ENCODE data around the gene THRB.

Gene THRB

DNA sequence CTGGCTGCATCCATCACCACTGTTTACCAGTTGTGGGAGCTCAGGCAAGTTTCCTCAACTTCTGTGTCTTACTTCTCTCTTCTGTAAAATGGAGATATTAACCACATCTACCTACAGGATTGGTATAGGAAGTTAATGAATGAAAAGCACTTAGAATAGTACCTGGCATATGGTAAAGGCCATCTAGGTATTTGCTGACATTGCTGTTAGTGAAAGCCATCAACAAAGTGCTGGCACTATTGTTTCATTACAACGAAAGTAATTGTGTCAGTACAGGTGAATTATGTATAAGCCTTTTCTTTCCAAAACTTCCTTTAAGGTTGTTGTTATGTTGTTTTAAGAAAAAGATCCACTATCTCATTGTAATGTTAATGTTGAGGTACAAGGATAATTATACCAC lies 352.5 kb downstream of the THRB start:
- H3K4me1 ChIP-seq (ENCODE audit: control insufficient read depth, insufficient read depth, low read length): no peaks in the 10 kb centered on the region; the same call in 1 of the 2 replicates

DNA sequence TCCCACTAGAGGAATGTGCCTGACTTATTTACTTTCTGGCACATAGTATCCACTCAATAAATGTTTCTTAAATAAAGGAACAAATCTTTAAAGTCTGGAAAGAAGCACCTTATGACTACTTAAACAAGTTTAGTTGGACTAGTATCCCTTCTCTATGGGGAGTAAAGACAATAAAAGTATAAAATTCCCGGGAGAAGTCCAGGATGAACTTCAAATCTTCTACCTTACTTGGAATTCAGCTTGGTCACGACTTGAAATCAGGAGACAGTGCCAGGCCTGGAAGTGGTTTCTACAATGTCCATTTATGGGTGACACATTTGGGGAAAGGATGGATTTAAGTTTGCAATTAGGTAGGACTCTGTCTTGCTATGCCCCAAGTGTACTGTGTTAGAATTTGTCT lies 353.1 kb downstream of the THRB start:
- CTCF ChIA-PET: interaction anchor here (0.5 kb wide), 1 partner anchor 96 kb away, joined by 3 read pairs; no protein-coding TSS in a partner anchor

More for the DNA sequence above, 352.5 kb downstream of the THRB start:
- Histone ChIP-seq H3K4me3 (ENCODE audit: low read depth, low read length) (no peak overlapping the region), H3K9me3 (ENCODE audit: control insufficient read depth, insufficient read depth, low read depth, low read length) (no peaks in the 10 kb centered on the region), H3K36me3 (ENCODE audit: control insufficient read depth in 2 of 2, insufficient read depth in 1 of 2, low read length in 2 of 2) (no peaks in the 10 kb centered on the region), H3K27ac (ENCODE audit: extremely low read depth, low read depth, low read length) (no peak overlapping the region)
- TF ChIP-seq ZNF585B (tag by site-specific recombination; IDR thresholded peaks at IDR 0.05) (no peak), ZNF2 (tag by site-specific recombination; IDR thresholded peaks at IDR 0.05) (no peak), HOXA7 (CRISPR knock-in tag; IDR thresholded peaks at IDR 0.05; ENCODE audit: borderline replicate concordance) (no peak), KLF9 (tag by site-specific recombination; IDR thresholded peaks at IDR 0.05; ENCODE audit: low read depth) (no peak), ZNF558 (tag by site-specific recombination; IDR thresholded peaks at IDR 0.05) (no peak), ZNF623 (tag by site-specific recombination; IDR thresholded peaks at IDR 0.05) (no peak), ZNF555 (tag by site-specific recombination; conservative IDR thresholded peaks at IDR 0.05) (no peak)
- TF ChIP-seq, protein P1, sequence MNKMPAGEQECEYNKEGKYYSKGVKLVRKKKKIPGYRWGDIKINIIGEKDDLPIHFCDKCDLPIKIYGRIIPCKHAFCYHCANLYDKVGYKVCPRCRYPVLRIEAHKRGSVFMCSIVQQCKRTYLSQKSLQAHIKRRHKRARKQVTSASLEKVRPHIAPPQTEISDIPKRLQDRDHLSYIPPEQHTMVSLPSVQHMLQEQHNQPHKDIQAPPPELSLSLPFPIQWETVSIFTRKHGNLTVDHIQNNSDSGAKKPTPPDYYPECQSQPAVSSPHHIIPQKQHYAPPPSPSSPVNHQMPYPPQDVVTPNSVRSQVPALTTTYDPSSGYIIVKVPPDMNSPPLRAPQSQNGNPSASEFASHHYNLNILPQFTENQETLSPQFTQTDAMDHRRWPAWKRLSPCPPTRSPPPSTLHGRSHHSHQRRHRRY (tag by site-specific recombination; IDR thresholded peaks at IDR 0.05): no peak
- TF ChIP-seq, protein P2, sequence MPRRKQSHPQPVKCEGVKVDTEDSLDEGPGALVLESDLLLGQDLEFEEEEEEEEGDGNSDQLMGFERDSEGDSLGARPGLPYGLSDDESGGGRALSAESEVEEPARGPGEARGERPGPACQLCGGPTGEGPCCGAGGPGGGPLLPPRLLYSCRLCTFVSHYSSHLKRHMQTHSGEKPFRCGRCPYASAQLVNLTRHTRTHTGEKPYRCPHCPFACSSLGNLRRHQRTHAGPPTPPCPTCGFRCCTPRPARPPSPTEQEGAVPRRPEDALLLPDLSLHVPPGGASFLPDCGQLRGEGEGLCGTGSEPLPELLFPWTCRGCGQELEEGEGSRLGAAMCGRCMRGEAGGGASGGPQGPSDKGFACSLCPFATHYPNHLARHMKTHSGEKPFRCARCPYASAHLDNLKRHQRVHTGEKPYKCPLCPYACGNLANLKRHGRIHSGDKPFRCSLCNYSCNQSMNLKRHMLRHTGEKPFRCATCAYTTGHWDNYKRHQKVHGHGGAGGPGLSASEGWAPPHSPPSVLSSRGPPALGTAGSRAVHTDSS (tag by site-specific recombination; IDR thresholded peaks at IDR 0.05): no peak
- CTCF ChIA-PET: interaction anchor here (0.5 to 0.6 kb wide), 2 partner anchors 96 to 408 kb away, joined by 3 read pairs; no protein-coding TSS in a partner anchor
- POLR2A ChIA-PET: no interaction called here

More for the DNA sequence above, 353.1 kb downstream of the THRB start:
- Histone ChIP-seq H3K4me3 (ENCODE audit: low read depth, low read length) (no peak overlapping the region), H3K36me3 (ENCODE audit: control insufficient read depth in 2 of 2, insufficient read depth in 1 of 2, low read length in 2 of 2) (no peaks in the 10 kb centered on the region), H3K27ac (ENCODE audit: extremely low read depth, low read depth, low read length) (no peak overlapping the region), H3K9me3 (ENCODE audit: control insufficient read depth, insufficient read depth, low read depth, low read length) (no peaks in the 10 kb centered on the region), H3K4me1 (ENCODE audit: control insufficient read depth, insufficient read depth, low read length) (no peaks in the 10 kb centered on the region; the same call in 1 of the 2 replicates)
- TF ChIP-seq ZNF214 (tag by site-specific recombination; IDR thresholded peaks at IDR 0.05; ENCODE audit: borderline replicate concordance) (no peak), SP7 (tag by site-specific recombination; IDR thresholded peaks at IDR 0.05) (no peak), ZNF2 (tag by site-specific recombination; IDR thresholded peaks at IDR 0.05) (no peak)
- TF ChIP-seq, protein P3, sequence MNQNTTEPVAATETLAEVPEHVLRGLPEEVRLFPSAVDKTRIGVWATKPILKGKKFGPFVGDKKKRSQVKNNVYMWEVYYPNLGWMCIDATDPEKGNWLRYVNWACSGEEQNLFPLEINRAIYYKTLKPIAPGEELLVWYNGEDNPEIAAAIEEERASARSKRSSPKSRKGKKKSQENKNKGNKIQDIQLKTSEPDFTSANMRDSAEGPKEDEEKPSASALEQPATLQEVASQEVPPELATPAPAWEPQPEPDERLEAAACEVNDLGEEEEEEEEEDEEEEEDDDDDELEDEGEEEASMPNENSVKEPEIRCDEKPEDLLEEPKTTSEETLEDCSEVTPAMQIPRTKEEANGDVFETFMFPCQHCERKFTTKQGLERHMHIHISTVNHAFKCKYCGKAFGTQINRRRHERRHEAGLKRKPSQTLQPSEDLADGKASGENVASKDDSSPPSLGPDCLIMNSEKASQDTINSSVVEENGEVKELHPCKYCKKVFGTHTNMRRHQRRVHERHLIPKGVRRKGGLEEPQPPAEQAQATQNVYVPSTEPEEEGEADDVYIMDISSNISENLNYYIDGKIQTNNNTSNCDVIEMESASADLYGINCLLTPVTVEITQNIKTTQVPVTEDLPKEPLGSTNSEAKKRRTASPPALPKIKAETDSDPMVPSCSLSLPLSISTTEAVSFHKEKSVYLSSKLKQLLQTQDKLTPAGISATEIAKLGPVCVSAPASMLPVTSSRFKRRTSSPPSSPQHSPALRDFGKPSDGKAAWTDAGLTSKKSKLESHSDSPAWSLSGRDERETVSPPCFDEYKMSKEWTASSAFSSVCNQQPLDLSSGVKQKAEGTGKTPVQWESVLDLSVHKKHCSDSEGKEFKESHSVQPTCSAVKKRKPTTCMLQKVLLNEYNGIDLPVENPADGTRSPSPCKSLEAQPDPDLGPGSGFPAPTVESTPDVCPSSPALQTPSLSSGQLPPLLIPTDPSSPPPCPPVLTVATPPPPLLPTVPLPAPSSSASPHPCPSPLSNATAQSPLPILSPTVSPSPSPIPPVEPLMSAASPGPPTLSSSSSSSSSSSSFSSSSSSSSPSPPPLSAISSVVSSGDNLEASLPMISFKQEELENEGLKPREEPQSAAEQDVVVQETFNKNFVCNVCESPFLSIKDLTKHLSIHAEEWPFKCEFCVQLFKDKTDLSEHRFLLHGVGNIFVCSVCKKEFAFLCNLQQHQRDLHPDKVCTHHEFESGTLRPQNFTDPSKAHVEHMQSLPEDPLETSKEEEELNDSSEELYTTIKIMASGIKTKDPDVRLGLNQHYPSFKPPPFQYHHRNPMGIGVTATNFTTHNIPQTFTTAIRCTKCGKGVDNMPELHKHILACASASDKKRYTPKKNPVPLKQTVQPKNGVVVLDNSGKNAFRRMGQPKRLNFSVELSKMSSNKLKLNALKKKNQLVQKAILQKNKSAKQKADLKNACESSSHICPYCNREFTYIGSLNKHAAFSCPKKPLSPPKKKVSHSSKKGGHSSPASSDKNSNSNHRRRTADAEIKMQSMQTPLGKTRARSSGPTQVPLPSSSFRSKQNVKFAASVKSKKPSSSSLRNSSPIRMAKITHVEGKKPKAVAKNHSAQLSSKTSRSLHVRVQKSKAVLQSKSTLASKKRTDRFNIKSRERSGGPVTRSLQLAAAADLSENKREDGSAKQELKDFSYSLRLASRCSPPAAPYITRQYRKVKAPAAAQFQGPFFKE (tag by site-specific recombination; IDR thresholded peaks at IDR 0.05; ENCODE audit: borderline replicate concordance): no peak
- POLR2A ChIA-PET: no interaction called here
